Measurements from ENCODE around the gene LRRC43. TPM values are rescaled to one million over a fixed set of nuclear protein-coding genes. Genes with fewer than 3 reads are reported as not detected.

The LRRC43 gene
- total RNA-seq, 2 experiments from 2014 or later = not detected

DNA sequence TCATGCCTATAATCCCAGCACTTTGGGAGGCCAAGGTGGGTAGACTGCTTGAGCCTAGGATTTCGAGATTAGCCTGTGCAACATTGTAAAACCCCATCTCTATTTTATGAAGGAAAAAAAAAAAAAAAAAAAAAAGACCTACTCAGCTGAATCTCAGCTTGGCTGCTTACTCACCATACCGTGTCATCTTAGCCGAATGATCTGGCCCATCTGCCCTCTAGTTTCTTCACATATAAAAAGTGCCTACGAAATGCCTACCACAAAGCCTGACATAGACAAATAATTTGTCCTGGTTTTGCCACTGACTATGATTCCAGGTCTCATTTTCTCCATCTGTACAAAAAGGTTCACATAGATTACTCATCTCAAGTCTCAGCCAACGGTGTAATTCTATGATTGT is 32.8 kb downstream of the LRRC43 start:
- TF ChIP-seq EZH2phosphoT487 (IDR thresholded peaks at IDR 0.05; ENCODE audit: borderline replicate concordance, low read depth, low read length) = no peak
- TF ChIP-seq, protein P1, sequence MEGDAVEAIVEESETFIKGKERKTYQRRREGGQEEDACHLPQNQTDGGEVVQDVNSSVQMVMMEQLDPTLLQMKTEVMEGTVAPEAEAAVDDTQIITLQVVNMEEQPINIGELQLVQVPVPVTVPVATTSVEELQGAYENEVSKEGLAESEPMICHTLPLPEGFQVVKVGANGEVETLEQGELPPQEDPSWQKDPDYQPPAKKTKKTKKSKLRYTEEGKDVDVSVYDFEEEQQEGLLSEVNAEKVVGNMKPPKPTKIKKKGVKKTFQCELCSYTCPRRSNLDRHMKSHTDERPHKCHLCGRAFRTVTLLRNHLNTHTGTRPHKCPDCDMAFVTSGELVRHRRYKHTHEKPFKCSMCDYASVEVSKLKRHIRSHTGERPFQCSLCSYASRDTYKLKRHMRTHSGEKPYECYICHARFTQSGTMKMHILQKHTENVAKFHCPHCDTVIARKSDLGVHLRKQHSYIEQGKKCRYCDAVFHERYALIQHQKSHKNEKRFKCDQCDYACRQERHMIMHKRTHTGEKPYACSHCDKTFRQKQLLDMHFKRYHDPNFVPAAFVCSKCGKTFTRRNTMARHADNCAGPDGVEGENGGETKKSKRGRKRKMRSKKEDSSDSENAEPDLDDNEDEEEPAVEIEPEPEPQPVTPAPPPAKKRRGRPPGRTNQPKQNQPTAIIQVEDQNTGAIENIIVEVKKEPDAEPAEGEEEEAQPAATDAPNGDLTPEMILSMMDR (conservative IDR thresholded peaks at IDR 0.05; ENCODE audit: low read length) = no peak
- ChIA-PET POLR2A (interaction anchor here (0.6 kb wide), 1 partner anchor 47 kb away, joined by 4 read pairs; no protein-coding TSS in a partner anchor), CTCF (ENCODE audit: unreplicated experiment) (no interaction called here)
- Histone ChIP-seq H3K79me2 (ENCODE audit: insufficient read depth, low read depth, low read length) (peaks cover 5% of the 10 kb centered on the region; the same call in 1 of the 2 replicates), H2AFZ (ENCODE audit: low read length) (no peak overlapping the region), H3K9me3 (ENCODE audit: low read length) (no peaks in the 10 kb centered on the region), H3K4me1 (ENCODE audit: insufficient read depth, low read length, poor library complexity, severe bottlenecking) (no peaks in the 10 kb centered on the region), H3K4me3 (ENCODE audit: low read depth, low read length, poor library complexity, severe bottlenecking) (no peak overlapping the region), H3K9me2 (ENCODE audit: insufficient read depth, low read length) (no peaks in the 10 kb centered on the region), H3K36me3 (ENCODE audit: insufficient read depth, low read length) (peaks cover 94% of the 10 kb centered on the region), H3K4me2 (ENCODE audit: low read length) (no peak overlapping the region), H4K20me1 (ENCODE audit: insufficient read depth, low read length) (no peaks in the 10 kb centered on the region), H3K27ac (ENCODE audit: low read depth, low read length, poor library complexity, severe bottlenecking) (no peak overlapping the region)
- intact Hi-C loops (cut with micrococcal nuclease; ENCODE audit: unreplicated experiment) = no loop called here
- BruUV-seq (replicated peaks) = no TSS peak
- DNase-seq (ENCODE audit: low spot score) = no peak

DNA sequence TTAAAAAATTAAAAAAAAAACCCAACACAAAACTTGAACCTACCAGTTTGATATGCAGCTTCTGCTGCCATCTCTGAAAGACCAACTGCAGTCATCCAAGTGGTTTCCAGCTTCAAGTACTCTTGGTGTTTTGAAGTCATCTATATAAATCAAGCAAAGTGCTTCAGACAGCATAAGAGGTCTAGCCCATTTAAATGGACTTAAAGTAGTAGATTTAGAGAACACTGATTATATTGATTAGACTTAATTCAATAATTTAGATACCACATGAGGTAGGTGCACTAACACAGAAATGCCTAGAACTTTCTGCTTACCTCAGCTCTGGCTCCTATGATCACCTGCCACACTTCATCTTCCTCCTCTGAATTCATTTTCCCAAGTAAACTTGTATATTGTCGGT is 33.5 kb downstream of the LRRC43 start:
- H2AFZ ChIP-seq (ENCODE audit: low read length) = no peak overlapping the region
- H3K36me3 ChIP-seq (ENCODE audit: insufficient read depth, low read length) = peaks cover 94% of the 10 kb centered on the region
- DNase-seq (ENCODE audit: low spot score) = no peak
- no peaks in the 10 kb centered on the region for H3K9me2 ChIP-seq (ENCODE audit: insufficient read depth, low read length)
- no peaks in the 10 kb centered on the region for H3K9me3 ChIP-seq (ENCODE audit: low read length)
- ChIA-PET POLR2A (interaction anchor here (0.6 kb wide), 1 partner anchor 46 kb away, joined by 4 read pairs; no protein-coding TSS in a partner anchor), CTCF (ENCODE audit: unreplicated experiment) (no interaction called here)
- H3K4me3 ChIP-seq (ENCODE audit: low read depth, low read length, poor library complexity, severe bottlenecking) = no peak overlapping the region
- no peaks in the 10 kb centered on the region for H4K20me1 ChIP-seq (ENCODE audit: insufficient read depth, low read length)
- H3K27ac ChIP-seq (ENCODE audit: low read depth, low read length, poor library complexity, severe bottlenecking) = no peak overlapping the region
- H3K4me1 ChIP-seq (ENCODE audit: insufficient read depth, low read length, poor library complexity, severe bottlenecking) = no peaks in the 10 kb centered on the region
- intact Hi-C loops (cut with micrococcal nuclease; ENCODE audit: unreplicated experiment) = no loop called here
- TF ChIP-seq, protein P1 (conservative IDR thresholded peaks at IDR 0.05; ENCODE audit: low read length) = no peak
- TF ChIP-seq EZH2phosphoT487 (IDR thresholded peaks at IDR 0.05; ENCODE audit: borderline replicate concordance, low read depth, low read length) = no peak
- no peak overlapping the region for H3K4me2 ChIP-seq (ENCODE audit: low read length)
- BruUV-seq (replicated peaks) = no TSS peak
- peaks cover 12% of the 10 kb centered on the region; the same call in 1 of the 2 replicates for H3K79me2 ChIP-seq (ENCODE audit: insufficient read depth, low read depth, low read length)

DNA sequence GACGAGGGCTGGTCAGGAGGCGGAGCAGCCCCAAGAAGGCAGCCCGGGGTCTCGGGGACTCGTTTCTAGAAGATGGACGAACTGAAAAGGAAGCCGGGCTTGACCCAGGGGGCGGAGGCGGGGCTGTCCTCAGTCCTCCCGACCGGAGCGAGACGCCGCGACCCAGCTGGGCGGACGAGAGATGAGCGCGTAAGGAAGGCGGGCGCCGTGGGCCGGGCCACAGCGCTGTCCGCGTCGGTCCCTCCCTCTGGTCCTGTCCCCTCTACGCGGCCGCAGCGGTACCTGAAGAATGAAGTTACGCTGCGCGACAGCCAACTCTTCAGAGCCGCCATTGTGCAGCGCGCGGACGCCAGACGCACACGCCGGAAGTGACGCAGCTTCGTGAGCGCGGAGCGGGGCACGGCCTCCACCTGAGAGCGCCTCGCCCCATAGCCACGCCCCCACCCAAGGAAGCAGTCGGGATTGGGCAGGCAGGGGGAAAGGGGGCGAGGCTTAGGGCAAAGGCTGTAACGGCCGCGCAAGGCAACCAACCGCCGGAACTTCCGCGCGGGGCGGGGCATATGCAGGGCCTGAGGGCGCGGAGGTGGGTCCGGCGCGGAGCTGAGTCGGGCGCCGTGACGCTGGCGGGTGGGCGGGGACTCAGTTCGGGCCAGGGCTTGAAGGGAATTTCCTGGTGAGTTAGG is 42.9 kb downstream of the LRRC43 start, which contains the start of gene DIABLO:
TSS of gene DIABLO (minus strand) at position 370 of the 683 bp plus-strand sequence. CDS start at position 332, 38 bp downstream.
- H2AFZ ChIP-seq (ENCODE audit: low read length) = peak within 1 kb of the TSS; percentile 68

More for the DNA sequence above, 42.9 kb downstream of the LRRC43 start, which contains the start of gene DIABLO:
- CTCF ChIA-PET (ENCODE audit: unreplicated experiment) = interaction anchor here (0.5 to 0.9 kb wide), 3 partner anchors 14 to 889 kb away, joined by 3 to 9 read pairs (median 3); no protein-coding TSS in a partner anchor
- H3K4me2 ChIP-seq (ENCODE audit: low read length) = peak within 1 kb of the TSS; percentile 82
- no TSS peak for BruUV-seq (replicated peaks)
- peaks cover 33% of the 10 kb centered on the region for H3K79me2 ChIP-seq (ENCODE audit: insufficient read depth, low read depth, low read length)
- intact Hi-C loops (cut with micrococcal nuclease; ENCODE audit: unreplicated experiment) = loop anchor here (1.0 kb wide), 1 partner anchor 41 kb away; no protein-coding TSS in a partner anchor
- no peaks in the 10 kb centered on the region for H3K9me2 ChIP-seq (ENCODE audit: insufficient read depth, low read length)
- no peaks in the 10 kb centered on the region for H3K9me3 ChIP-seq (ENCODE audit: low read length)
- H3K36me3 ChIP-seq (ENCODE audit: insufficient read depth, low read length) = peaks cover 44% of the 10 kb centered on the region
- POLR2A ChIA-PET = interaction anchor here (0.6 to 0.9 kb wide), 7 partner anchors 14 to 1008 kb away, joined by 3 to 5 read pairs (median 3); no protein-coding TSS in a partner anchor
- H3K4me3 ChIP-seq (ENCODE audit: low read depth, low read length, poor library complexity, severe bottlenecking) = peak within 1 kb of the TSS; percentile 98
- DNase-seq (ENCODE audit: low spot score) = peak; percentile 99
- no peaks in the 10 kb centered on the region for H4K20me1 ChIP-seq (ENCODE audit: insufficient read depth, low read length)
- H3K4me1 ChIP-seq (ENCODE audit: insufficient read depth, low read length, poor library complexity, severe bottlenecking) = peaks cover 17% of the 10 kb centered on the region
- TF ChIP-seq EZH2phosphoT487 (IDR thresholded peaks at IDR 0.05; ENCODE audit: borderline replicate concordance, low read depth, low read length) = no peak
- TF ChIP-seq, protein P1 (conservative IDR thresholded peaks at IDR 0.05; ENCODE audit: low read length) = no peak
- peak within 1 kb of the TSS; percentile 48 for H3K27ac ChIP-seq (ENCODE audit: low read depth, low read length, poor library complexity, severe bottlenecking)

Measured in OCI-LY7 (cell line).